Astrocyte of the spinal cord (primary cell): Measurements from ENCODE around the gene CAPZA2.

Experiments
- DNase-seq: peaks from one replicate; pipeline ENCODE4 v3.0.0; 2011; ENCODE audit warnings: low read depth, low spot score
- H3K4me3 ChIP-seq: 2 replicates; pipeline ENCODE4 v1.5.1; 2011; ENCODE audit warnings: low read depth, mild to moderate bottlenecking, low read length, moderate library complexity
- in situ Hi-C: cut with HindIII; loops from 2 replicates; pipeline ENCODE4 v1.10.0; 2017; ENCODE audit warnings: low sequenced_read_pairs
- TF ChIP-seq, protein P1 (sequence below): IDR thresholded peaks from 2 replicates; pipeline ENCODE4 v1.5.1; 2012; ENCODE audit warnings: low read depth, mild to moderate bottlenecking, low read length, inconsistent platforms

The CAPZA2 gene

DNA sequence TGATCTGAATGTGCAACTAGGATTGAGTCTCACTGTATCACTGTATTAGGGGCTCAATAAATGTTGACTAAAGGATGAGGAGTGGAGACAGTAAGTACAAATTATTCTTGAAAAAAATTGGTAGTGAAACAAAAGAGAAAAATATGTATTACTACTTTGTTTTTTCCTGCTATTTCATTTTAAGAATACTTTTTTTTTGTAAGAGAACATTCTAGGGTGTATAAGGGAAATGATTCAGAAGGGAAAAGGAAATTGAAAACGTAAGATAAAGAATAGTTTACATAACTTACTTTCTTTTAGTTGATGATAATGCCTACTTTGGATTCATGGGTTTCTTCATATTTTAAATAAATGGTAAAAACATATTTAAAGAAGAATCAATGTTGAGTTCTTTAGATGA lies 9.6 kb downstream of the CAPZA2 start:
- TF ChIP-seq, protein P1, sequence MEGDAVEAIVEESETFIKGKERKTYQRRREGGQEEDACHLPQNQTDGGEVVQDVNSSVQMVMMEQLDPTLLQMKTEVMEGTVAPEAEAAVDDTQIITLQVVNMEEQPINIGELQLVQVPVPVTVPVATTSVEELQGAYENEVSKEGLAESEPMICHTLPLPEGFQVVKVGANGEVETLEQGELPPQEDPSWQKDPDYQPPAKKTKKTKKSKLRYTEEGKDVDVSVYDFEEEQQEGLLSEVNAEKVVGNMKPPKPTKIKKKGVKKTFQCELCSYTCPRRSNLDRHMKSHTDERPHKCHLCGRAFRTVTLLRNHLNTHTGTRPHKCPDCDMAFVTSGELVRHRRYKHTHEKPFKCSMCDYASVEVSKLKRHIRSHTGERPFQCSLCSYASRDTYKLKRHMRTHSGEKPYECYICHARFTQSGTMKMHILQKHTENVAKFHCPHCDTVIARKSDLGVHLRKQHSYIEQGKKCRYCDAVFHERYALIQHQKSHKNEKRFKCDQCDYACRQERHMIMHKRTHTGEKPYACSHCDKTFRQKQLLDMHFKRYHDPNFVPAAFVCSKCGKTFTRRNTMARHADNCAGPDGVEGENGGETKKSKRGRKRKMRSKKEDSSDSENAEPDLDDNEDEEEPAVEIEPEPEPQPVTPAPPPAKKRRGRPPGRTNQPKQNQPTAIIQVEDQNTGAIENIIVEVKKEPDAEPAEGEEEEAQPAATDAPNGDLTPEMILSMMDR, result no peak
- in situ Hi-C loops, result no loop called here
- H3K4me3 ChIP-seq, result no peak overlapping the region
- DNase-seq, result no peak

DNA sequence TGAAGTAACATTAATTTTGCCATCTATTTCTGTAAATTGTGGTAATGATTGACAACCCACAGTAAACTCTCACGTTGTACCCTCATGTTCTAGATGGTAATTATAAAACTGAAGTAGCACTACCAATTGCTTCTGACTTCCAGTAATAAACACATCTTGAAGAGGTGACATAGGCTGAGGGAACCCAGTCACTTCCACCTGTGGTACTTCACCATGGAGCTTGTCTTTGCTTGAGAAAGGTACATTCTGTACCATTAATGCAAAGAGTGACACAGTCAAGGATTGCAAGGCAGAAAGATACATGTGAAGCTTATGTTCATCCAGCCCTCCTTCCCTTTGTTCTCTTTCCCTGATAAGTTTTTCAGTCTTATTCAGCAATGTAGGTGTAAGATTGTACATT lies 11.2 kb downstream of the CAPZA2 start:
- in situ Hi-C loops, result no loop called here
- TF ChIP-seq, protein P1, result no peak
- DNase-seq, result no peak
- no peak overlapping the region for H3K4me3 ChIP-seq

DNA sequence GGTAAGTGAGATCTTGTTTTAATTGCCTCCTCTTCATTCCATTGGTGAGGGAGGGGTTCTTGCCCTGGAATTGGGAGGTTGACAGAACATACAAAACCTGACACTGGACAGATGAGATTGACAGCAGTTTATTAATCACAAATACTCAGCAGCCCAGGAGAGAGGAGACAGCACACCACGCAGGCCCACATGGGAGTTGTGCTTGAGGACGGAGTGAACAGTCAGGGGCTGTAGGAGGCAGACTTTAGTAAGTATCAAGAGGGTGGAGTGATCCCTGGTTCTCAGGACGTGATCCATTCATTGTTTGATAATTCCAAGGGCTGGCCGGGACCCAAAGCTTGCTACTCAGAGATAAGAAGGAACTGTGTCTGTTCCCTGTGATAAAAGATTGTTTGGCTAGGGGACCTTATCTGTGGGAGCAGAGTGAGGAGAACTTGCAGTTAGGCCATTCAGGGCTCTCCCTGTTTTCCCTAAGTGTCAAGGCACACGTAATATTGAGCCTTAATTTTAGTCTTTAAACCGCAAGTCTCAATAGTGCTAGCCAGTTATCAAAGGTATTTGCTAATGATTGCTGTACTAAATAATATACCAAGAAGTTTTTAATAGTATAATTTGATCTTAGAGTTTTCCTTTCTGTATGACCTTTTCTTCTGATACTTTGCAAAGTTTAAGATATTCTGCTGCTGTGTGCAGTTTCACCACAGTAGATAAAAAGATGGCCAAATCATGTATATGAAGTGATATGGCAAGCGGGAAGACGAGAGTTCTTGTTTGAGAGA lies 14.5 kb downstream of the CAPZA2 start:
- no peak overlapping the region for H3K4me3 ChIP-seq
- in situ Hi-C loops, result no loop called here
- TF ChIP-seq, protein P1, result no peak
- no peak for DNase-seq

DNA sequence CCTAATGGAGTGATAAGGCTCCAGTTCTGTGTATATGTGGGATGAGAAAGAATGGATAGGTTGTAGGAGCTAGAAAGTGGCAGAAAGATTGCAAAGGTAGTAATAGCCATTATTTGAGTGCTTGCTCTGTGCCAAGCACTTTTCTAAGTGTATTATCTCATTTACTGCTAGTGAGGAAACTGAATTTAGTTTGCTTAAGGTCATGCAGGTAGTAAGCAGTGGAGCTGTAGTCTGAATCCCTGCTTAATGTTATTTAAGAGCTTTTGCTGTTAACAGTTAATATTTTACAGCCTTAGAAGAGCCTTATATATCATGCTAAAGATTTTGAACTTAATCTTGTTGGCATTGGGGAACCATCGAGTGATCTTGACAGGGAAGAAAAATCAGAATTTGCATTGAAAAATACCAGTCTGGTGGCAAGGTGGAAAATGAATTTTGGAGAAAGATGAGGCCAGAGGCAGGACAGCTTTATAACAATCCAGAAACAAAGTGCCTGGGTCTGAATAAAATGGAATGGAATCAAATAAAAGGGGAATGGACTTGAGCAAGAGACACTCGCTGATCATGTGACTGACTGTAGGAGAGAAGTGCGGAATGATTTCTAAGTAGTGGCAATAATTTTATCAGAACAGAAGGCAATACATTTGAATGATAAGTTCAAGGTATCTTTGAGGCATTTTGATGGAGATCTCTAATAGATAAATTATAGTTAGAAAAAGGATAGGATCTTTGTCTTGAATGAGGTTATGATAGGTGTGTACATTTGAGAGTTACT lies 15.2 kb downstream of the CAPZA2 start:
- no peak overlapping the region for H3K4me3 ChIP-seq
- DNase-seq, result no peak
- TF ChIP-seq, protein P1, result no peak
- in situ Hi-C loops, result no loop called here

DNA sequence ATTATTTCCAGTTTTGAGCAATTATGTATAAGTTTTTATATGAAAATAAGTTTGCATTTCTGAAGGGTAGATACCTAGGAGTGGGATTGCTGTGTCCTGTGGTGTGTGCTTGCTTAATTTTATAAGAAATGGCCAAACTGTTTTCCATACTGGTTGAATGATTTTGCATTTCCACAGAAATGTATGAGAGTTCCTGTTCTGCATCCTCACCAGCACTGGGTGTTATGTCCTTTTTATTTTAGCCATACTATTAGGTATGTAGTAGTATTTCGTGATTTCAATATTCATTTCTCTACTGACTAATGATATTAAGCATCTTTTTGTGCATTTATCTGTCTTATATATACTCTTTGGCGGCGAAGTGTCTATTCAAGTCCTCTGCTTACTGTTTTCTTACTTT lies 22.3 kb downstream of the CAPZA2 start:
- in situ Hi-C loops, result no loop called here
- TF ChIP-seq, protein P1, result no peak
- no peak overlapping the region for H3K4me3 ChIP-seq
- DNase-seq, result no peak

DNA sequence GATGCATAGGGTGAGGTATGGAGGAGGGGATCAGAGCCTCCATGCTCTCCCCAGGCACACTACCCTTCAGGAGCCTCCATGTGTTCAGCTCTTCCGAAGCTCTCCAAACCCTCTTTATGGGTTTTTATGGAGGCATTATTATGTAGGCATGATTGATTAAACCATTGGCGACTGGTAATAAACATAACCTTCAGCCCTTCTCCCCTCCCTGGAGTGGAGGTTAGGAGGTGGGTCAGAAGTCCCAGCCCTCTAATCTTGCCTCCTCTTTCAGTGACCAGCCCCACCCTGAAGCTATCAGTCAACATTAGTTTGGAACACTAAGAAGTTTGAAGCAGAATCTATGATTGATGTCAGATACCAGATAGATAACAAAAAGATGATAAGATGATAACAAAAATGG lies 23.3 kb downstream of the CAPZA2 start:
- H3K4me3 ChIP-seq, result no peak overlapping the region
- in situ Hi-C loops, result no loop called here
- DNase-seq, result no peak
- TF ChIP-seq, protein P1, result no peak
